HPDE6-E6E7 (cell line): ENCODE data around the gene CERS3.
"Not testable (repeated sequence)": the region's sequence is repeated elsewhere in the genome, so short reads cannot be mapped to it uniquely, and the experiment has no call there.

Experiments
- DNase-seq: peaks from one replicate; pipeline ENCODE4 v3.0.0; 2011; ENCODE audit warnings: missing footprints; ENCODE audit errors: extremely low spot score

The CERS3 gene

GRCh38 chr15:100466073-100466472, 62.7 kb downstream of the CERS3 start:
- DNase-seq: no peak

- DNase-seq: no peak
Measured at GRCh38 chr15:100464888-100465287, 63.9 kb downstream of the CERS3 start.

- no peak for DNase-seq
Measured at GRCh38 chr15:100464256-100464655, 64.5 kb downstream of the CERS3 start.

- DNase-seq: no peak
Measured at GRCh38 chr15:100463515-100463914, 65.2 kb downstream of the CERS3 start.

- no peak for DNase-seq
Measured at GRCh38 chr15:100461049-100461448, 67.7 kb downstream of the CERS3 start.

GRCh38 chr15:100457201-100457600, 71.5 kb downstream of the CERS3 start:
- no peak for DNase-seq

- DNase-seq: no peak
Measured at GRCh38 chr15:100454148-100454547, 74.6 kb downstream of the CERS3 start.

- no peak for DNase-seq
Measured at GRCh38 chr15:100448481-100448880, 80.3 kb downstream of the CERS3 start.

- not testable (repeated sequence) for DNase-seq
Measured at GRCh38 chr15:100441063-100441462, 87.7 kb downstream of the CERS3 start.

GRCh38 chr15:100439514-100439913, 89.2 kb downstream of the CERS3 start:
- DNase-seq: no peak

- peak; percentile 17 for DNase-seq
Measured at GRCh38 chr15:100438570-100438969, 90.2 kb downstream of the CERS3 start.

GRCh38 chr15:100437261-100437660, 91.5 kb downstream of the CERS3 start:
- DNase-seq: no peak

GRCh38 chr15:100434561-100434960, 94.2 kb downstream of the CERS3 start:
- no peak for DNase-seq

- DNase-seq: no peak
Measured at GRCh38 chr15:100434038-100434437, 94.7 kb downstream of the CERS3 start.

GRCh38 chr15:100433304-100433703, 95.4 kb downstream of the CERS3 start:
- DNase-seq: no peak

- DNase-seq: no peak
Measured at GRCh38 chr15:100430411-100430810, 98.3 kb downstream of the CERS3 start.

GRCh38 chr15:100429116-100429728, 99.5 kb downstream of the CERS3 start:
- no peak for DNase-seq

GRCh38 chr15:100426937-100427336, 101.8 kb downstream of the CERS3 start:
- no peak for DNase-seq

GRCh38 chr15:100405179-100405578, 123.6 kb downstream of the CERS3 start:
- DNase-seq: no peak

GRCh38 chr15:100400996-100401395, 127.8 kb downstream of the CERS3 start:
- DNase-seq: no peak

GRCh38 chr15:100394736-100395440, 133.9 kb downstream of the CERS3 start:
- no peak for DNase-seq

GRCh38 chr15:100393008-100393407, 135.7 kb downstream of the CERS3 start:
- no peak for DNase-seq

GRCh38 chr15:100385300-100386050, 143.3 kb downstream of the CERS3 start:
- DNase-seq: no peak
